SU-DHL-6 (cell line): Measurements from ENCODE around the gene INPP5A.

ENCODE experiments used
- CTCF ChIP-seq: fragments of 200-600 bp; sonication (generic); IDR thresholded peaks from one replicate; pipeline ENCODE4 v1.5.1; 2017; ENCODE audit warnings: antibody characterized with exemption, mild to moderate bottlenecking, low read length, moderate library complexity; ENCODE audit not compliant: insufficient read depth, poor library complexity, severe bottlenecking
- EZH2phosphoT487 ChIP-seq: fragments of 200-600 bp; sonication (generic), shearing (Covaris generic); conservative IDR thresholded peaks from 2 replicates; pipeline ENCODE4 v1.6.1; 2018; ENCODE audit warnings: mild to moderate bottlenecking, antibody characterized with exemption, low read length, moderate library complexity, mixed read lengths

- TF ChIP-seq CTCF (no peak), EZH2phosphoT487 (no peak)
These were observed 87.4 kb downstream of the INPP5A start for GRCh38 chr10:132624847-132625471.
